Stimulated activated CD8-positive, alpha-beta memory T cell treated with anti-CD3 and anti-CD28 coated beads, Interleukin-7, amount 100 ng/mL, for 1 hour (primary cell): ENCODE results near the gene STK36.

ENCODE experiments used
- DNase-seq, 2 donors: peaks; one replicate each; pipeline ENCODE4 v3.0.0-alpha.2; 2020; ENCODE audit warnings: low read depth in 2 of 2

The STK36 gene

GRCh38 chr2:218671654-218672566 is at the start of gene STK36, which contains the start of gene RNF25:
Gene STK36, plus strand, starts transcription at chr2:218672086. Its CDS starts 744 bp downstream, at chr2:218672830.
Gene RNF25, minus strand, starts transcription at chr2:218672002. Its CDS starts 32 bp downstream, at chr2:218671970.
- DNase-seq = peak; percentile 63 to 64

- no peak for DNase-seq
These were observed 49.1 kb upstream of the STK36 start for GRCh38 chr2:218622606-218623365.

GRCh38 chr2:218623366-218623705 is 48.5 kb upstream of the STK36 start:
- DNase-seq = no peak

GRCh38 chr2:218626369-218626768 is 45.5 kb upstream of the STK36 start:
- DNase-seq = no peak

GRCh38 chr2:218627939-218628338 is 43.9 kb upstream of the STK36 start:
- DNase-seq = no peak

GRCh38 chr2:218631837-218632236 is 40.0 kb upstream of the STK36 start:
- DNase-seq = no peak

GRCh38 chr2:218635719-218636118 is 36.2 kb upstream of the STK36 start:
- no peak for DNase-seq

GRCh38 chr2:218638372-218638771 is 33.5 kb upstream of the STK36 start:
- DNase-seq = no peak

- DNase-seq = no peak
These were observed 29.7 kb upstream of the STK36 start for GRCh38 chr2:218642121-218642656.

GRCh38 chr2:218642786-218643185 is 29.1 kb upstream of the STK36 start:
- no peak for DNase-seq

- DNase-seq = no peak
These were observed 28.1 kb upstream of the STK36 start for GRCh38 chr2:218643751-218644310.

GRCh38 chr2:218644721-218645120 is 27.2 kb upstream of the STK36 start:
- DNase-seq = no peak

GRCh38 chr2:218645126-218645525 is 26.8 kb upstream of the STK36 start:
- DNase-seq = no peak

- peak in 1 of 2 donors; percentile 19 for DNase-seq
These were observed 23.6 kb upstream of the STK36 start for GRCh38 chr2:218648088-218648786.

- no peak for DNase-seq
These were observed 23.1 kb upstream of the STK36 start for GRCh38 chr2:218648787-218649100.

- no peak for DNase-seq
These were observed 16.1 kb upstream of the STK36 start for GRCh38 chr2:218655751-218656150.

- peak in 1 of 2 donors; percentile 4 for DNase-seq
These were observed 13.1 kb upstream of the STK36 start for GRCh38 chr2:218658671-218659257.

- peak; percentile 78 to 83 for DNase-seq
These were observed 12.5 kb upstream of the STK36 start, which contains the start of the genes BCS1L and ZNF142 for GRCh38 chr2:218659258-218659987. Gene BCS1L, plus strand, starts transcription at chr2:218659683. Its CDS starts 1,305 bp downstream, at chr2:218660988. Gene ZNF142, minus strand, starts transcription at chr2:218659623. Its CDS starts 3,194 bp downstream, at chr2:218656429.

GRCh38 chr2:218659988-218660358 is 11.9 kb upstream of the STK36 start:
- no peak for DNase-seq

- DNase-seq = no peak
These were observed 9.5 kb upstream of the STK36 start for GRCh38 chr2:218662377-218662776.
